Fibroblast of skin of abdomen (primary cell): Measurements from ENCODE around the gene TNFRSF11A. TPM values are rescaled to one million over a fixed set of nuclear protein-coding genes. Genes with fewer than 3 reads are reported as not detected.

Experiments
- DNase-seq: peaks from one replicate; pipeline ENCODE4 v3.0.0-alpha.2; 2013
- polyA plus RNA-seq, 2 experiments: library from polyadenylated mRNA; unstranded; fragments of 120-200 nt; gene quantifications; one replicate each; pipeline ENCODE4 v1.2.1, GENCODE V29; 2013; ENCODE audit not compliant: insufficient read length in 2 of 2

TNFRSF11A gene
- not detected for polyA plus RNA-seq (2013, experiment 1 of 2; ENCODE audit: insufficient read length)
- polyA plus RNA-seq (2013, experiment 2 of 2; ENCODE audit: insufficient read length), result 0.06 TPM

GRCh38 chr18:62324917-62325805 is at the start of gene TNFRSF11A:
TNFRSF11A (plus strand) TSS chr18:62325310; CDS start chr18:62325353, 43 bp downstream.
- DNase-seq, result no peak

GRCh38 chr18:62277045-62277444 is 48.1 kb upstream of the TNFRSF11A start:
- no peak for DNase-seq

DNA sequence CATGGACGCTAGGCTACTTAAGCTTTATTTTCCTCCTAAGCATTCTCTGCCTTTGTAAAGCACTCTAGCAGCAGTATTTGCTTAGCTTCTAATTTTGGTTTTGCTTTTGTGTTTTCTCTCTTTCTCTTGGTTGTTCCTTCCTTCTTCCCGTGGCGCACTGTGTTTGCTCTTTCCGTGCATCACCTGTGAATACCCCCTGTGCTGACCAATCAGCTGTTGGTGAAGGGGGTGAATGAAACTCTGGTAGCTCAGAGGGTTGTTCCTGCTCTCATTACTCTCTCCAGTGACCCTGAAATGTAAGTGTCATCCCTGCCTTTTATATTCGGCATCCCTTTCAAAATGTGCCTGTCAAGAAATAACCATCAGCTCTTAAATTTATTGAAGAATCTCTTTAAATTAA is 45.5 kb upstream of the TNFRSF11A start:
- no peak for DNase-seq

- no peak for DNase-seq
Measured at GRCh38 chr18:62280058-62280457, 45.1 kb upstream of the TNFRSF11A start.

DNA sequence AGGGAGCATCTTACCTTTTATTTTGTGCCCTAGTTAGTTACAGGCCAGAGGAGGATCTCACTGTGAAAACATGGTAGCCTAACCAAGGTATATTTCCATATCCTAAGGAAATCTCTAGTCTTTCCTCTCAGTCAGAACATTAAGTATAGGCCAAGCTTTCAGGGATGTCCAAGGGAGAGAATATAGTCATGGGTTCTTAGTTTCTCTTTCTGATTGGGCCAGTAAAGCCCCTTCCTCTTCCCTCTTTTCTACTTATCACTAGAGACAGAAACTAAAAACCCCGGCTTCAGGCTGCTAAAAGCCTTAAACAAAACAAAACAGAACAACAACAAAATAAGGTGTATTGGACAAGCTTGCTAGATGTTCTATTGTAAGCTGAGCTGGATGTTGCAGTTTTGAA is 44.3 kb upstream of the TNFRSF11A start:
- DNase-seq, result no peak

DNA sequence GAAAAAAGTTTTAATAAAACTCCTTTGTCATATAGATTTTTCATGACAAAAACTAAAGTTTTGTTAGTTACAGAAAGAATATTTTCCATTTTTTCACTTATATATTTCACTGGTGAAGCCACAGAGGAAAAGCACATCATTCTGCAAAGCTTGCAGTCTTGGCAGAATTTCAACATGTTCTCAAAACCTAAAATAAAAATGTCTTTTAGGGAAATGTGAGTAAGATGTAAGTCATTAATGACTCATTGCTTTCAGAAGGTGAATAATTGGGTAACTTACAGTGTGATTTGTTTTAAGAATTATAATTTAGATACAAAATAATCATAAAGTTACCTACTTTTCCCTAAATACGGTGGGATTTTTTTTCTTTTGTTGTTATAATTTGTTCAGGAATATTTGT is 43.4 kb upstream of the TNFRSF11A start:
- peak; percentile 89 for DNase-seq

DNA sequence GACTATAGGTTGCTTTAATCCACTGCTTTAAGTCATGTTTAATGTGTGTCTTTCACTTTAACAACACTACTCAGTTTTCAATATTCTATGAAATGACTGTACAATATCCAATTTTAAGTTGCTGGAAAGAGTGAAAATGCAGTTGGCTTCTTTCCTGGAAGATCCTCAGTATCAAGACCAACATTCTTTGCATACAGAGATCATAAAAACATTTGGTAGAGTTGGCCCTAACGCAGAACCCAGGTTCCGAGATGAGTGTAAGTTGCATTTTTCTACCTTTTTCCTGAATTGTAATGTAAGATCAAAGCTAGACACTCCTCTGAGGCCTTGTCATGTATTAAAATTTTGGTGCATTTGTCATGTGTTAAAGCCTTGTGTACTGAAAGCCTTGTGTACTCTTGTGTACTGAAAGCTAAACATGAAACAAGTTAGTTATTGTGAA is 42.9 kb upstream of the TNFRSF11A start:
- peak; percentile 82 for DNase-seq

GRCh38 chr18:62284637-62285036 is 40.5 kb upstream of the TNFRSF11A start:
- no peak for DNase-seq

DNA sequence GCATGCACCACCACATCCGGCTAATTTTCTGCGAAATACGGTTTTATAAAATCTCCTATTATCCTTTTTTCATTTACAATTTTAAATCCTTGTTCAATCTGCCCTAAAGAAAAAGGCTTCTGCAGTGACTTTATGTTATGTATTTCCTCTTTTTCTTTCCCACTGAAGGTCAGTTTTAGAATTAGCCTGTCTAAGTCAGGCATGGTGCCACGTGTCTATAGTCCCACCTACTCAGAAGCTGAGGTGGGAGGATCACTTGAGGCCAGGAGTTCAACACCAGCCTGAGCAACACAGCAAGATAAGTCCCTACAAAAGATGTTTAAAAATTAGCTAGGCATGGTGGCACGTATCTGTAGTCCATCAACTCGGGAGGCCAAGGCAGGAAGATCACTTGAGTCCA is 39.8 kb upstream of the TNFRSF11A start:
- DNase-seq, result no peak

DNA sequence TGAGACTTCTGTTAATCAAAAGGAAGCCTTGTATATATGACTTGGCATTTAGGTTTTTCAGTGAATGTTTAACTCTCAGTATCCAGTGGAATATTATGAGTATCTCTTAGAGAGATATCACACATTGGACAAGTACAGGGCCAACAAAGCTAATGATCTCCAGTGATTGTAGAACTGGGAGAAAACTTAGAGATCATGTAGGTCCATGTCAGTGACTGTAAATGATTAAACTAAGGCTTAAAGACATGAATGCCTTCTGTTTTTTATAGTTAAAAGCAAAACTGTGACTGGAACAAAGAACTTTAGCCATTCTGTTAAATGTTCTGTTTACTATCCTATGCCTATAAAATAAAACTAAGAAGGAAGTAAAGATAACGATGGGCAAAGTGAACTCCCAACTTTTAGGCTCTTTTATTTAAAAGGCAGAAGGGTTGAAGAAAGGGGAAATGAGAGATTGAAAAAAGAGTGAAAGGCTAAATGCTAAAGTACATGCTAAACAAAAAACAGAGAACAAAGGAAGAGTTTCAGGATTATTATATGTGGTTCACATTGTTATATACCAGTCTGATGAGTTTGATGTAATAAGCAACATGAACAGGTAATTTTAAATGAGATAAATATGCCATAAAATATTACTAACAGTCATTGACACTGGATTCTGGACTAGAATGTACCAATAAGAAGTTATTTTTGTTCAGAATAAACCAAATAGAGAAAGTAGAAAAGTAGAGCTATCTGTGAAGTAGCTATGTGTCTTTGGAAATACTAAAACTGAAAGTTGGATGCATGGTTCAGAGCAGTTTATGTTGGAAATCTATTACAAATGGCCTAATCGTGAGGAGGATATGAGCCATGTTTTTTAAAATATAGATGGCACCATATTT is 37.1 kb upstream of the TNFRSF11A start:
- DNase-seq, result no peak

- DNase-seq, result no peak
Measured at GRCh38 chr18:62288665-62289008, 36.5 kb upstream of the TNFRSF11A start.

GRCh38 chr18:62289047-62289446 is 36.1 kb upstream of the TNFRSF11A start:
- no peak for DNase-seq

- DNase-seq, result no peak
Measured at GRCh38 chr18:62294073-62294472, 31.0 kb upstream of the TNFRSF11A start.

DNA sequence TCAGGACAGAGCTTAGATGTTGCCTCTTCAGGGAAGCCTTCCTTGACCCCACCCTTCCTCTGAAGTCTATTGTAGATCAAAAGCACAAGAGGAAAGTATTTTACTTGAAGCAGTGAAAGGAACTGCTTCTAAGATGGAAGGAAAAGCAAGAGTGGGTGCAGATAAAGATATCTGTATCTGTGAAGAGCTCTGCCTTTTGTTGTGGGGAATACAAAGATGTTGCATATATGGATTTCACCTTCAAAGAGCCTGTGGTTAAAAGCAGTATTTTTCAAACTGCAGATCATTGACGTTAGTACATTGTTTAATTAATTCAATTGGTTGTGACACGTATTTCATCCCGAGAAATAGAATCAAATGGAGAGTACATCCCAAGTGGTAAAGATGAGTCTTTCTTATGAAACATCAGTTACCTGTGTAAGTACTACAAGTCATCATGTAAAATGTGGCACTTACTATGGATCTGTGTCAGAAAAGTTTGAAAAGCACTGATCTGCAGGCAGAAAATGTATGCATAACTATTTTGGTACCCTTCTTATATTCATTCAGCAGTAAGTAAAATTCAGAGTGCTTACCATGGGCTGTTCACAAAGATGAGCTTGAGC is 24.6 kb upstream of the TNFRSF11A start:
- no peak for DNase-seq

DNA sequence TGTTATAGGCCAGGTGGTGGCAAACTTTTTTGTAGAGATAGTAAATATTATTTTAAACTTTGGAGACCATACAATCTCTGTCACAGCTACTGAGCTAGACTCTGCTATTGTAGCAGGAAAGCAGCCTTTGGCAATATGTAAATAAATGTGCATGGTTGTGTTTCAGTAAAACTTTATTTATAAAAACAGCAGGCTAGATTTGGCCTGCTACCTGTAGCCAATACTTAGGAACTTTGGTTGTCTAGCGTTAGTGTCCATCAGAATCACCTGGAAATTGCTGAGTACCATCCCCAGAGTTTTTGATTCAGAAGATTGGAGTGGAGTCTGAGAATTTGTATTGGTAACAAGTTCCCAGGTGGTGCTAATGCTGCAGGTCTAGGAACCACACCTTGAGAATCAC is 23.8 kb upstream of the TNFRSF11A start:
- DNase-seq, result no peak

- DNase-seq, result no peak
Measured at GRCh38 chr18:62312851-62313250, 12.3 kb upstream of the TNFRSF11A start.

GRCh38 chr18:62318228-62319180 is 6.6 kb upstream of the TNFRSF11A start:
- no peak for DNase-seq

- no peak for DNase-seq
Measured at GRCh38 chr18:62321201-62321600, 3.9 kb upstream of the TNFRSF11A start.

DNA sequence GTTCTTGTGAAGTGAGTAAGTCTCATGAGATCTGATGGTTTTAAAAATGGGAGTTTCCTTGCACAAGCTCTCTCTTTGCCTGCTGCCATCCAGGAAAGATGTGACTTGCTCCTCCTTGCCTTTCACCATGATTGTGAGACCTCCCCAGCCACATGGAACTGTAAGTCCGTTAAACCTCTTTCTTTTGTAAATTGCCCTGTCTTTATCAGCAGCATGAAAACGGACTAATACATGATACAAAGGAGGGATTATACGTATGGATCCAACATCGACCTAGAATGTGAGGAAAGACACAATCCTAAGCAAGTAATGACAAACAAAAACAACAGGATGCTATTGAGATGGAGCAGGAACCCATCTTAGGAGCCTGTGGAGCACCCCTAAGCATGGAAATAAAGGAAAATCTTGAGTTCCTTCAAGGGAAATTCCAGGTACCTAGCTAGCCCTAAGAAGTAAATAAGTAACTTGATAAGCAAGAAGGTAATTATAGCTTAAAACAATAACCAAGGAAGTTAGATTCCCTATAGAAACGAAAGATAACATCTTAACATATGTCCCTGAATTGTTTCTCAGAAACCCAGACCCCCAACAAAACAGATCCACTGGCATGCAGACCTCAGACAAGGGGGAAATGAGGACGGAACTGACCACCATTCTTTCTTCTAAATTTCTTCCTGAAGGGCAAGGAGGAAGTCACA is 1.5 kb upstream of the TNFRSF11A start:
- DNase-seq, result no peak

DNA sequence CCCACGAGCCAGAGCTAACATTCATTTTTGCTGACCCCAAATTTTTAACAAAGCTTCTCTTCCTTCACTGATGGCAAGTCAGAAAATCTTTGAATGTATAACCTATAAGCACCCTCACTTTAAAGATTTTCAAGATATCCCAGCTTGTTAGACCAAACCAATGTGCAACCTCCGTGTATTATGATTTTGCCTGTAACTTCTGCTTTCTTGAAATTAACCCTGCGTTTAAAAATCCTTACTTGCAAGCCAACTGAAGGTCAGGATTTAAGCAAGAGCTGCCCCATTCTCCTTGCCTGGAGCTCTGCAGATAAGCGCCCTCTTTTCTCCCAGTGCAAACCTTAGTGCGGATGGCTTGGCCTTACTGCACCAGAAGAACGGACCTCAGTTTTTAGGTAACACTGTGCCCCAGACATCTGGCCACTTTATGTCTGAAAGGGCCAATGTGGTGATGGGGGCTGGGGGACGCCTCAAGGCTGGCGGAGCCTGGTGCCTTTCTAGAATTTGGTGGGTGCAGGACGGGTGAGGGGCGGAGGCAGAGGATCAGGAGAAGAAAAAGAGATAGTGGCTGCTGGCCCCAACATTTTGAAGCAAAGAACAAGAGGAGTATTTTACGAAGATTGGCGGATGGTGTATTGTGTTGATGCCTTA is 805 bp upstream of the TNFRSF11A start:
- DNase-seq, result no peak
